Bronchial epithelial cell (primary cell): ENCODE results near the gene RAD51B. TPM values are rescaled to one million over a fixed set of nuclear protein-coding genes. Genes with fewer than 3 reads are reported as not detected.

ENCODE experiments used
- DNase-seq: peaks from one replicate; pipeline ENCODE4 v3.0.0-alpha.2; 2010; ENCODE audit warnings: low read depth
- FAIRE-seq: peaks from 2 replicates; lab custom pipeline; 2011; peaks lifted over from hg19 to GRCh38; lab: Jason Lieb, UNC
- H3K27me3 ChIP-seq: 2 replicates; pipeline ENCODE4 v1.5.1; 2011; ENCODE audit warnings: low read length; ENCODE audit not compliant: control insufficient read depth, insufficient read depth
- H3K36me3 ChIP-seq: 2 replicates; pipeline ENCODE4 v1.5.1; 2011; ENCODE audit warnings: low read length; ENCODE audit not compliant: control insufficient read depth, insufficient read depth
- H3K4me3 ChIP-seq: 2 replicates; pipeline ENCODE4 v1.5.1; 2011; ENCODE audit warnings: mild to moderate bottlenecking, low read depth, low read length, control low read depth
- total RNA-seq: library from RNA; depleted of rRNA; stranded (reverse); fragments of >200 nt; gene quantifications from 2 replicates; pipeline ENCODE4 v1.2.1, GENCODE V29; 2014
- TF ChIP-seq, protein P1 (sequence below): IDR thresholded peaks from 2 replicates; pipeline ENCODE4 v1.5.1; 2011; ENCODE audit warnings: mild to moderate bottlenecking, moderate library complexity, low read length, control low read depth, inconsistent platforms; ENCODE audit not compliant: insufficient read depth, severe bottlenecking

RAD51B gene
- total RNA-seq, 1 donor from 2014 or later = 12.1 TPM

DNA sequence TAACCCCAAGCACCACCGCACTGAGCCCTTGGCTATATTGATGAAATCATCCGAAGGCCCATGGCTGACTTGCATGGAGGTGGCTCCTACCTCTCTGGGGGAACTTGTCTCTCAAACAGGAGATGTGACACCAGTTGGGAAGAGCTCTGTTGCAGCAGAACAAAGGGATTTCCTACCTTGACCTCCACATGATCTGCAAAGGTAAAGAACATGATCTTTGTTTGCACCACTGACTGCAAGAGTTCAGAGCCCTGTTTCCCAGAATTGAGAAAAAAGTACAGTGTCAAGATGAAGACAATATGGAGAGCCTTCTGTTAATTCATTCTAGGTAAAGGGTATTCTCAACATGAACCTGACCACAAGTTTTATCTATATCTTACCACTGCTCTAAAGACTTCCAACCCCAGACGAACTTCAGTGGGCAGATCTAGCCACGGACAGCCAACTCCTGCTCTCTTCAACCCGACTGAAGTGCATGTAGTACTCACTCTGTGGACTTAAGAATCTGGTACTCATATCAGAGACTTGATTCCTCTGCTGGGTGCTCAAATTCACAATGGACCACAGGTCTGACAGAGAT is 35.2 kb upstream of the RAD51B start:
- DNase-seq (no peak), FAIRE-seq (no peak)
- Histone ChIP-seq H3K36me3 (peaks cover 21% of the 10 kb centered on the region), H3K27me3 (no peaks in the 10 kb centered on the region), H3K4me3 (no peak overlapping the region)
- TF ChIP-seq, protein P1, sequence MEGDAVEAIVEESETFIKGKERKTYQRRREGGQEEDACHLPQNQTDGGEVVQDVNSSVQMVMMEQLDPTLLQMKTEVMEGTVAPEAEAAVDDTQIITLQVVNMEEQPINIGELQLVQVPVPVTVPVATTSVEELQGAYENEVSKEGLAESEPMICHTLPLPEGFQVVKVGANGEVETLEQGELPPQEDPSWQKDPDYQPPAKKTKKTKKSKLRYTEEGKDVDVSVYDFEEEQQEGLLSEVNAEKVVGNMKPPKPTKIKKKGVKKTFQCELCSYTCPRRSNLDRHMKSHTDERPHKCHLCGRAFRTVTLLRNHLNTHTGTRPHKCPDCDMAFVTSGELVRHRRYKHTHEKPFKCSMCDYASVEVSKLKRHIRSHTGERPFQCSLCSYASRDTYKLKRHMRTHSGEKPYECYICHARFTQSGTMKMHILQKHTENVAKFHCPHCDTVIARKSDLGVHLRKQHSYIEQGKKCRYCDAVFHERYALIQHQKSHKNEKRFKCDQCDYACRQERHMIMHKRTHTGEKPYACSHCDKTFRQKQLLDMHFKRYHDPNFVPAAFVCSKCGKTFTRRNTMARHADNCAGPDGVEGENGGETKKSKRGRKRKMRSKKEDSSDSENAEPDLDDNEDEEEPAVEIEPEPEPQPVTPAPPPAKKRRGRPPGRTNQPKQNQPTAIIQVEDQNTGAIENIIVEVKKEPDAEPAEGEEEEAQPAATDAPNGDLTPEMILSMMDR = no peak

DNA sequence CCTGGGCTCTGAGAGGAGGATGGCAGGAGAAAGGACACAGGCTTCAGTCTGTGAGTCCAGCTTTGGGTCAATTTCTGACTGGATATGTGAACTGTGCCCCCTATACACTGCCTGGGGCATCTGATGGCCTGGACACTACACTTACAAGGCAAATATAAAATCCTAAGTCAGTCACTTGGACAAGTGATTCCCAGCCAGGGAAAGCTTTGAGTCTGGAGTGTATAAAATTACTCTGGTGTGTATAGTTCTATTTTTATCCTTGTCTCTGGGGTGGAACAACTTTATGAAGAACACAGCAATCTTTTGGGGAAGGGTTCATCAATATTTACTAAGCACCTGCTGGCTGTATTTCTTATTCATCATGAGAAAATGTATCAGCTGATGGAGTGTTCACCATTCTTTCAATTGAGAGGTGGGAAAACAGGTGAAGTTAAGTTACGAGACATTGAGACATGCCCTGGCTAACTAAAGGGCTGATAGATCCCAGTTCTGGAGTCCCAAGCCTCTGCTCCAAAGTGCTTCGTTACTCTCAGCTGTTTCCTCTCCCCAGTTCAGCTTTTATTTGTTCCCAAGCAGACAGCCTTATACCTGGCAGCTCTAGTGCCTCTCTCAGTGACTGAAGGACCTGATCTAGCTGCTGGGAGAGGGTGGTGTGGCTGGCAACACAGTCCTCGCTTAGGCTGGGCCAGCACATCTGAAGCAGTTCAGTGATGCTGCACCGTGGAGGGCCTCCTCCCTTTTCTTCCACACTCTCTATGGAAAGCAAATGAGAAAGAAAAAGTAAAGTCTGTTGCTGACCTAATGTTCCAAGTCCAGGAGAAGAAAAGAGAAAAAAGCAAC is 34.1 kb upstream of the RAD51B start:
- DNase-seq = no peak
- TF ChIP-seq, protein P1 = no peak
- Histone ChIP-seq H3K27me3 (no peaks in the 10 kb centered on the region), H3K36me3 (peaks cover 18% of the 10 kb centered on the region), H3K4me3 (no peak overlapping the region)
- no peak for FAIRE-seq

DNA sequence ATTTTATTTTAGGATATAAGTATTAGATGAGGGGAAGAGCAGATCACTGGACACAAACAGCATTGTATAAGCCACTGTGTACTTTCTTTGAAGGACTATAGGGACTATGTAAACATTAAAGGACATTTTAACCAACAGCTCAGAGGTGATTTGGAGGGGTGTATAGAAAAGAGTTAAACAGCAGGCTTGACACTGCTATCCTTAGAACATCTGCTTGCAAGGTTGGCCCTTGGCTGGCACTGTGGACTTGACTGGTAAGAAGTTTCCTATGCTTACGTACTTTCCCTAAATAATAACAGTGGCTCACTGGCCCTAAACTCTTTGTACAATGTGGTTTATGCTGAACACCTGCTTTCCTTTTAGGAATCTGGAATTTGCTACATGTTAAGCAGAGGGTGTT is 31.9 kb upstream of the RAD51B start:
- no peak overlapping the region for H3K4me3 ChIP-seq
- FAIRE-seq = no peak
- TF ChIP-seq, protein P1 = no peak
- DNase-seq = no peak
- H3K27me3 ChIP-seq = no peaks in the 10 kb centered on the region
- peaks cover 14% of the 10 kb centered on the region for H3K36me3 ChIP-seq

DNA sequence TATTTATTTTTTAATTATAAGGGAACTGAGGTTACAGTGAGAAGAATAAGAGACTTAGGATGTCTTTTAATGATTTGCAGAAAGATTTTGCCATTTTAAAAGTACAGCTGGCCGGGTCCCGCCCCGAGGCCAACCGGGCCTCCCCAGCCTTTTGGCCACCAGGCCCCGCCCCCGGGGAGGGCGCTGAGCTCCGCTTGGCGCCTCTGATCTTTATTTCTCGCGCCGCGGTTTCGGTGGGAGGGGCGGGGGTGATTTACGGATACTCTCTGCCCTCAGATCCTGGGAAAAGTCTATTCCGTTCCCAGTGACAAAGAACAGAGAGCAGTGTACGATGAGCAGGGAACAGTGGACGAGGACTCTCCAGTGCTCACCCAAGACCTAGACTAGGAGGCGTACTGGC is 20.8 kb upstream of the RAD51B start:
- Histone ChIP-seq H3K4me3 (no peak overlapping the region), H3K36me3 (peaks cover 13% of the 10 kb centered on the region), H3K27me3 (no peaks in the 10 kb centered on the region)
- no peak for DNase-seq
- TF ChIP-seq, protein P1 = no peak
- no peak for FAIRE-seq

DNA sequence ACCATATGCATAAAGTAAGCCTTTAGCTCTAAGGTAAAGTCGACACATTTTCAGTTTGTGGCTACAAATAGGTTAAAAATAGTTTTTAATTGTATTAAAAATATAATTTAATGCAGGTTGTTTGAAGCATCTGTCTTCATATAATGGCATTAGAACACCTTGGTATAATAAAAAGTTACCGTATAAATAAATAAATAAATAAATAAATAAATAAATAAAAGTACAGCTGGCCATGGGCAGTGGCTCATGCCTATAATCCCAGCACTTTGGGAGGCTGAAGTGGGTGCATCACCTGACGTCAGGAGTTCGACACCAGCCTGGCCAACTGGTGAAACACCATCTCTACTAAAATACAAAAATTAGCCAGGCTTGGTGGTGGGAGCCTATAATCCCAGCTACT is 18.8 kb upstream of the RAD51B start:
- DNase-seq (no peak), FAIRE-seq (no peak)
- TF ChIP-seq, protein P1 = no peak
- H3K27me3 ChIP-seq = no peaks in the 10 kb centered on the region
- peaks cover 10% of the 10 kb centered on the region for H3K36me3 ChIP-seq
- no peak overlapping the region for H3K4me3 ChIP-seq
